ENCODE measurements around the gene DGKQ.
A peak's percentile ranks its signal among the peaks of the same experiment; 100 is the strongest.

Gene DGKQ

GRCh38 chr4:932713-933070 lies 40.7 kb downstream of the DGKQ start:
- ChIA-PET POLR2A (interaction anchor here (0.7 to 0.9 kb wide), 4 partner anchors 26 to 151 kb away, joined by 3 to 4 read pairs (median 4); no protein-coding TSS in a partner anchor), CTCF (interaction anchor here (0.8 to 3.2 kb wide), 4 partner anchors 25 to 191 kb away, joined by 3 to 11 read pairs (median 3); partner anchors contain the start of gene IDUA)
- no peak for TF ChIP-seq CTCF (IDR thresholded peaks at IDR 0.05; ENCODE audit: insufficient read depth, low read length, missing control alignments)
- no peak for DNase-seq (ENCODE audit: low read depth, low spot score)
- H3K4me3 ChIP-seq (ENCODE audit: low read depth, low read length), result peak overlapping the region; percentile 98

- peak; percentile 51 for DNase-seq (ENCODE audit: low read depth, low spot score)
- H3K4me3 ChIP-seq (ENCODE audit: low read depth, low read length), result peak within 1 kb of the TSS; percentile 98
- no peak for TF ChIP-seq CTCF (IDR thresholded peaks at IDR 0.05; ENCODE audit: insufficient read depth, low read length, missing control alignments)
- POLR2A ChIA-PET, result interaction anchor here (0.7 to 0.9 kb wide), 5 partner anchors 26 to 150 kb away, joined by 3 to 4 read pairs (median 3); no protein-coding TSS in a partner anchor
- CTCF ChIA-PET, result interaction anchor here (0.8 to 3.2 kb wide), 5 partner anchors 8 to 190 kb away, joined by 3 to 11 read pairs (median 3); partner anchors contain the start of gene IDUA
Measured at GRCh38 chr4:931960-932712, 41.2 kb downstream of the DGKQ start, which contains the start of the genes GAK and TMEM175. Gene GAK, minus strand, starts transcription at chr4:932316. Its CDS starts 129 bp downstream, at chr4:932187. Gene TMEM175, plus strand, starts transcription at chr4:932460. Its CDS starts 15,280 bp downstream, at chr4:947740.

GRCh38 chr4:931194-931959 lies 42.0 kb downstream of the DGKQ start:
- DNase-seq (ENCODE audit: low read depth, low spot score), result no peak
- peak overlapping the region; percentile 98 for H3K4me3 ChIP-seq (ENCODE audit: low read depth, low read length)
- no peak for TF ChIP-seq CTCF (IDR thresholded peaks at IDR 0.05; ENCODE audit: insufficient read depth, low read length, missing control alignments)
- ChIA-PET CTCF (interaction anchor here (0.8 to 1.6 kb wide), 4 partner anchors 7 to 24 kb away, joined by 3 to 4 read pairs (median 4); no protein-coding TSS in a partner anchor), POLR2A (interaction anchor here (0.7 kb wide), 1 partner anchor 56 kb away, joined by 3 read pairs; no protein-coding TSS in a partner anchor)

- TF ChIP-seq CTCF (IDR thresholded peaks at IDR 0.05; ENCODE audit: insufficient read depth, low read length, missing control alignments), result no peak
- H3K4me3 ChIP-seq (ENCODE audit: low read depth, low read length), result peak overlapping the region; percentile 98
- no peak for DNase-seq (ENCODE audit: low read depth, low spot score)
- ChIA-PET POLR2A (no interaction called here), CTCF (interaction anchor here (0.9 to 1.6 kb wide), 4 partner anchors 10 to 23 kb away, joined by 3 to 8 read pairs (median 4); no protein-coding TSS in a partner anchor)
Measured at GRCh38 chr4:930827-931193, 42.6 kb downstream of the DGKQ start.

GRCh38 chr4:930028-930551 lies 43.3 kb downstream of the DGKQ start:
- POLR2A ChIA-PET, result no interaction called here
- CTCF ChIA-PET, result interaction anchor here (0.9 to 1.3 kb wide), 2 partner anchors 9 to 12 kb away, joined by 4 to 8 read pairs; no protein-coding TSS in a partner anchor
- DNase-seq (ENCODE audit: low read depth, low spot score), result no peak
- peak overlapping the region; percentile 21 for H3K4me3 ChIP-seq (ENCODE audit: low read depth, low read length)
- no peak for TF ChIP-seq CTCF (IDR thresholded peaks at IDR 0.05; ENCODE audit: insufficient read depth, low read length, missing control alignments)

All from AG04449 (cell line).